Liver (tissue), 3 donors: ENCODE results near the gene SH2D2A.

Source experiments
- ATF3 ChIP-seq: IDR thresholded peaks from 2 replicates; pipeline ENCODE4 v1.6.1; 2016; ENCODE audit warnings: antibody characterized with exemption
- EGR1 ChIP-seq, 2 donors: IDR thresholded peaks; 2 replicates each; pipeline ENCODE4 v1.6.1; 2016 to 2018; ENCODE audit warnings: antibody characterized with exemption in 2 of 2, low read depth in 2 of 2
- FOXA1 ChIP-seq: IDR thresholded peaks from 2 replicates; pipeline ENCODE4 v1.6.1; 2016; ENCODE audit warnings: antibody characterized with exemption
- GABPA ChIP-seq, 2 donors: IDR thresholded peaks in 1 of 2; conservative IDR thresholded peaks in 1 of 2; 2 replicates each; pipeline ENCODE4 v1.6.1; 2016; ENCODE audit warnings: antibody characterized with exemption in 2 of 2, mild to moderate bottlenecking in 1 of 2, moderate library complexity in 1 of 2
- JUND ChIP-seq, 2 donors: IDR thresholded peaks; 2 replicates each; pipeline ENCODE4 v1.6.1; 2016; ENCODE audit warnings: antibody characterized with exemption in 2 of 2
- MAX ChIP-seq: IDR thresholded peaks from 2 replicates; pipeline ENCODE4 v1.6.1; 2016; ENCODE audit warnings: antibody characterized with exemption
- NR2F2 ChIP-seq: IDR thresholded peaks from 2 replicates; pipeline ENCODE4 v1.6.1; 2016; ENCODE audit warnings: antibody characterized with exemption
- RAD21 ChIP-seq, 2 donors: IDR thresholded peaks; 2 replicates each; pipeline ENCODE4 v1.6.1; 2016; ENCODE audit warnings: antibody characterized with exemption in 2 of 2, mild to moderate bottlenecking in 2 of 2
- REST ChIP-seq: IDR thresholded peaks from 2 replicates; pipeline ENCODE4 v1.6.1; 2016; ENCODE audit warnings: antibody characterized with exemption, mild to moderate bottlenecking
- SP1 ChIP-seq: IDR thresholded peaks from 2 replicates; pipeline ENCODE4 v1.6.1; 2018; ENCODE audit warnings: antibody characterized with exemption, mild to moderate bottlenecking
- TAF1 ChIP-seq: conservative IDR thresholded peaks from 2 replicates; pipeline ENCODE4 v1.6.1; 2016; ENCODE audit warnings: antibody characterized with exemption, mild to moderate bottlenecking
- YY1 ChIP-seq: IDR thresholded peaks from 2 replicates; pipeline ENCODE4 v1.6.1; 2016; ENCODE audit warnings: antibody characterized with exemption, mild to moderate bottlenecking
- TF ChIP-seq, protein P1 (sequence below): fragments of 150-350 bp; IDR thresholded peaks from 2 replicates; pipeline ENCODE4 v1.5.1; 2017; ENCODE audit warnings: improper control_type of control experiment, low read depth, low read length; ENCODE audit not compliant: missing input control
- donor health status: healthy.
- donor health status: healthy.

GRCh38 chr1:156847591-156848460 lies 31.2 kb upstream of the SH2D2A start:
- TF ChIP-seq, protein P1, sequence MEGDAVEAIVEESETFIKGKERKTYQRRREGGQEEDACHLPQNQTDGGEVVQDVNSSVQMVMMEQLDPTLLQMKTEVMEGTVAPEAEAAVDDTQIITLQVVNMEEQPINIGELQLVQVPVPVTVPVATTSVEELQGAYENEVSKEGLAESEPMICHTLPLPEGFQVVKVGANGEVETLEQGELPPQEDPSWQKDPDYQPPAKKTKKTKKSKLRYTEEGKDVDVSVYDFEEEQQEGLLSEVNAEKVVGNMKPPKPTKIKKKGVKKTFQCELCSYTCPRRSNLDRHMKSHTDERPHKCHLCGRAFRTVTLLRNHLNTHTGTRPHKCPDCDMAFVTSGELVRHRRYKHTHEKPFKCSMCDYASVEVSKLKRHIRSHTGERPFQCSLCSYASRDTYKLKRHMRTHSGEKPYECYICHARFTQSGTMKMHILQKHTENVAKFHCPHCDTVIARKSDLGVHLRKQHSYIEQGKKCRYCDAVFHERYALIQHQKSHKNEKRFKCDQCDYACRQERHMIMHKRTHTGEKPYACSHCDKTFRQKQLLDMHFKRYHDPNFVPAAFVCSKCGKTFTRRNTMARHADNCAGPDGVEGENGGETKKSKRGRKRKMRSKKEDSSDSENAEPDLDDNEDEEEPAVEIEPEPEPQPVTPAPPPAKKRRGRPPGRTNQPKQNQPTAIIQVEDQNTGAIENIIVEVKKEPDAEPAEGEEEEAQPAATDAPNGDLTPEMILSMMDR, result no peak
- TF ChIP-seq SP1 (no peak), JUND (IDR thresholded peaks at IDR 0.05) (no peak), TAF1 (no peak), MAX (no peak), RAD21 (IDR thresholded peaks at IDR 0.05) (no peak), NR2F2 (no peak), ATF3 (no peak), EGR1 (IDR thresholded peaks at IDR 0.05; ENCODE audit: low read depth in 2 of 2) (no peak), REST (no peak), YY1 (no peak), GABPA (IDR thresholded peaks at IDR 0.05 in 1 of 2, conservative IDR thresholded peaks at IDR 0.05 in 1 of 2) (no peak), FOXA1 (no peak)
